HFF-Myc (cell line): ENCODE results near the gene YY1.
A peak's percentile ranks its signal among the peaks of the same experiment; 100 is the strongest.

Experiments
- DNase-seq: peaks from one replicate; pipeline ENCODE4 v3.0.0-alpha.2; 2011; ENCODE audit warnings: low read depth; ENCODE audit errors: extremely low read depth
- H3K4me3 ChIP-seq: replicated peaks from 2 replicates; pipeline ENCODE4 v1.5.1; 2011; ENCODE audit warnings: low read depth, mild to moderate bottlenecking, control low read depth, low read length
- CTCF ChIP-seq: IDR thresholded peaks from 2 replicates; pipeline ENCODE4 v1.5.1; 2012; ENCODE audit warnings: mild to moderate bottlenecking, low read depth, low read length, control low read depth; ENCODE audit errors: missing control alignments

The YY1 gene

GRCh38 chr14:100312877-100313400 lies 74.0 kb downstream of the YY1 start:
- TF ChIP-seq CTCF = no peak
- DNase-seq = no peak
- no peak overlapping the region for H3K4me3 ChIP-seq

- no peak for TF ChIP-seq CTCF
- no peak for DNase-seq
Measured at GRCh38 chr14:100313464-100314230, 74.7 kb downstream of the YY1 start.

GRCh38 chr14:100314724-100315123 lies 75.8 kb downstream of the YY1 start:
- no peak for TF ChIP-seq CTCF
- DNase-seq = no peak
- no peak overlapping the region for H3K4me3 ChIP-seq

More at GRCh38 chr14:100313464-100314230, 74.7 kb downstream of the YY1 start:
- no peak overlapping the region for H3K4me3 ChIP-seq

- H3K4me3 ChIP-seq = no peak overlapping the region
- no peak for DNase-seq
- no peak for TF ChIP-seq CTCF
Measured at GRCh38 chr14:100317389-100317788, 78.4 kb downstream of the YY1 start.

- H3K4me3 ChIP-seq = no peak overlapping the region
- DNase-seq = no peak
- TF ChIP-seq CTCF = peak; percentile 77
Measured at GRCh38 chr14:100317912-100318808, 79.2 kb downstream of the YY1 start.

GRCh38 chr14:100320157-100320856 lies 81.4 kb downstream of the YY1 start:
- H3K4me3 ChIP-seq = no peak overlapping the region
- no peak for DNase-seq
- TF ChIP-seq CTCF = no peak
